Activated naive CD4-positive, alpha-beta T cell treated with anti-CD3 and anti-CD28 coated beads, Interleukin-2, amount 50 U/mL, for 72 hours (primary cell): ENCODE measurements around the gene PCSK2. TPM values are rescaled to one million over a fixed set of nuclear protein-coding genes. Genes with fewer than 3 reads are reported as not detected.
A peak's percentile ranks its signal among the peaks of the same experiment; 100 is the strongest.

Source experiments
- ATAC-seq, 2 donors: fragments of 150-1000 bp; cut with Tn5 transposase; 2 replicates each; pipeline ENCODE4 v1.10.0; 2021; ENCODE audit warnings: mild to moderate bottlenecking in 2 of 2, moderate library complexity in 2 of 2
- DNase-seq, 2 donors: peaks; one replicate each; pipeline ENCODE4 v3.0.0; 2021 to 2022; ENCODE audit warnings: low spot score in 2 of 2
- H3K27ac Mint-ChIP-seq, 2 donors: one replicate each; pipeline ENCODE4 v1.8.0; 2022; ENCODE audit warnings: mild to moderate bottlenecking in 2 of 2, mixed read lengths in 2 of 2
- H3K36me3 Mint-ChIP-seq, 2 donors: one replicate each; pipeline ENCODE4 v1.8.0; 2022; ENCODE audit warnings: mixed read lengths in 2 of 2
- H3K9me3 Mint-ChIP-seq, 2 donors: one replicate each; pipeline ENCODE4 v1.8.0; 2022; ENCODE audit warnings: mixed read lengths in 2 of 2
- total RNA-seq, 2 donors: library from RNA; stranded (reverse); gene quantifications; one replicate each; pipeline ENCODE4 v1.2.3, GENCODE V29; 2022

PCSK2 gene
- total RNA-seq, 2 donors from 2014 or later, result not detected

DNA sequence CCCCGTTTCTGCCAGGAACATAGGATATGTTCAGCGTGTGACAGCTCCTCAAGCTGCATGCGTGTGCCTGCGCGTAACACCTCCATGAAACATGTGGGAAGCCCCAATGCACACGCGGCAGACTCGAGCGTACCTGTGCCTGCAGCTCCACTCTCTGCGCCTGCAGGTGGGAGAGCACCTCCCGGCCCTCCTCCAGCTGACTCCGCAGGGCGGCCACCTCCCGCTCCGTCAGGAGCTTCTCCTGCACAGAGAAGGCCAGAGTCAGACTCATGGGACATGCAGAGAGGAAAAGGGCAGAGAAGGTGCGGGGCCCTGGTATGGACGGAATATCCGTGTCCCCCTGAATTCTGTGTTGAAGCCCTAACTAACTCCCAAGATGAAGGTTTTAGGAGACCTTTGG lies 281.9 kb downstream of the PCSK2 start:
- no peaks in the 10 kb centered on the region for H3K36me3 Mint-ChIP-seq
- DNase-seq (peak in 1 of 2 donors; percentile 42), ATAC-seq (no peak)
- no peaks in the 10 kb centered on the region for H3K9me3 Mint-ChIP-seq
- no peak overlapping the region for H3K27ac Mint-ChIP-seq

GRCh38 chr20:17510548-17510947 lies 283.7 kb downstream of the PCSK2 start:
- ATAC-seq (no peak), DNase-seq (peak in 1 of 2 donors; percentile 7)
- Mint-ChIP-seq H3K9me3 (no peaks in the 10 kb centered on the region), H3K27ac (no peak overlapping the region), H3K36me3 (no peaks in the 10 kb centered on the region)

GRCh38 chr20:17511401-17511800 lies 284.6 kb downstream of the PCSK2 start:
- DNase-seq (no peak), ATAC-seq (peak; percentile 32 to 44)
- no peaks in the 10 kb centered on the region for H3K9me3 Mint-ChIP-seq
- no peaks in the 10 kb centered on the region for H3K36me3 Mint-ChIP-seq
- H3K27ac Mint-ChIP-seq, result no peak overlapping the region

- H3K36me3 Mint-ChIP-seq, result no peaks in the 10 kb centered on the region
- ATAC-seq (no peak), DNase-seq (no peak)
- H3K27ac Mint-ChIP-seq, result no peak overlapping the region
- no peaks in the 10 kb centered on the region for H3K9me3 Mint-ChIP-seq
Measured at GRCh38 chr20:17513939-17514338, 287.1 kb downstream of the PCSK2 start.

DNA sequence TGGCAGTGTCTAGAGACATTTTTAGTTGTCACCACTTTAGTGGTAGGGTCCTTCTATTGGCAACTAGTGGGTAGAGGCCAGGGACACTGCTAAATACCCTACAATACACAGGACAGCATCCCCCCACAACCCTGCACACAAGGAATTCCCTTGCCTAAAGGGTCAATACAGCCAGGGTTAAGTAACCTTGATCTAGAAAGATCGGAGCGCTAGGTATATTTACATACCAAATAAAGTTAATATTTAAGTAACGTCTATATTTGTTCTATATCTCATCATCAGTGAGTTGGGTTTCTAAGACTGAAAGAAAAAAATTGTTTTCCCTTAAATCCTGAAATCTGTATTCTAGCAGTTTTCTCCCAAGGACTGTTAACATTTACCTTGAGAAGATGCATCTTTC lies 288.2 kb downstream of the PCSK2 start:
- Mint-ChIP-seq H3K36me3 (no peaks in the 10 kb centered on the region), H3K9me3 (no peaks in the 10 kb centered on the region), H3K27ac (no peak overlapping the region)
- ATAC-seq (no peak), DNase-seq (no peak)

DNA sequence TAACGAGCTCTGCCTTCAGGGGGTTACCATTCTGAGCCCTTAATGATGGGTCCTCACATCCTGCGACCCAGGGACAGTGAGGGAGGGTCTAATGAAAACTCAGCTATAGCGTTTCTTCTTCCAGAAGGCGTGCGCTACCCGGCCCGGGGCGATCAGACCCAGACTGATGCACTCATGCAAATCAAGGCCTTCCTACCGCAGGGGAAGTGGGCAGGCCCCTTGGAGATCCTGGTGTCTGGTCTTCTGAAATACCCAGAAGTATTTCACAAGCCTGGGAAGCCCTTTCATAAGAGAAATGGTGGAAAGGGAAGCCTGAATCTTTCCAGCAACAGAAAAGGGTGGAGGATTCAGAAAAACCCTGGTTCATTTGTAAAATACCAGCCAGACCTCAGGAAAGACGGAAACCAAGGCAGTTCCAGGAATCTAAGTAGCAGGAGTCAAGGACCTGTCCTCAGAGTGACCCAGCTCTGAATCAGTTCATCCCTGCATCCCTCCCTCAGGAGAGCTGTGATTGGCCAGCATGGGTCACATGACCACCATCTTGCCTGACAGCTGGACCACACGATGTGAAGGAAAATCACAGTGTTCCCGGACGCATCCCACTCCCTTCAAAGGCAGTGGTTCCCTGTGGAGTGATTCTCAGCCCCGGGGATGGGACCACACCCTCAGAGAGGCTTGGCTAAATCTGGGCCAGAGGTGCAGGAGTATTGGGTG lies 291.7 kb downstream of the PCSK2 start:
- no peak overlapping the region for H3K27ac Mint-ChIP-seq
- no peak for ATAC-seq

GRCh38 chr20:17519606-17520285 lies 292.9 kb downstream of the PCSK2 start:
- ATAC-seq (no peak), DNase-seq (no peak)
- H3K9me3 Mint-ChIP-seq, result no peaks in the 10 kb centered on the region
- H3K27ac Mint-ChIP-seq, result no peak overlapping the region
- no peaks in the 10 kb centered on the region for H3K36me3 Mint-ChIP-seq

More for the DNA sequence above, 291.7 kb downstream of the PCSK2 start:
- Mint-ChIP-seq H3K36me3 (no peaks in the 10 kb centered on the region), H3K9me3 (no peaks in the 10 kb centered on the region)
- no peak for DNase-seq

- no peaks in the 10 kb centered on the region for H3K36me3 Mint-ChIP-seq
- DNase-seq (no peak), ATAC-seq (no peak)
- H3K9me3 Mint-ChIP-seq, result no peaks in the 10 kb centered on the region
- H3K27ac Mint-ChIP-seq, result no peak overlapping the region
Measured at GRCh38 chr20:17520583-17520982, 293.7 kb downstream of the PCSK2 start.

GRCh38 chr20:17522528-17522927 lies 295.7 kb downstream of the PCSK2 start:
- no peaks in the 10 kb centered on the region for H3K36me3 Mint-ChIP-seq
- H3K27ac Mint-ChIP-seq, result no peak overlapping the region
- no peak for ATAC-seq
- no peak for DNase-seq
- H3K9me3 Mint-ChIP-seq, result no peaks in the 10 kb centered on the region

GRCh38 chr20:17523326-17523725 lies 296.5 kb downstream of the PCSK2 start:
- Mint-ChIP-seq H3K9me3 (no peaks in the 10 kb centered on the region), H3K36me3 (no peaks in the 10 kb centered on the region), H3K27ac (no peak overlapping the region)
- no peak for DNase-seq
- no peak for ATAC-seq

DNA sequence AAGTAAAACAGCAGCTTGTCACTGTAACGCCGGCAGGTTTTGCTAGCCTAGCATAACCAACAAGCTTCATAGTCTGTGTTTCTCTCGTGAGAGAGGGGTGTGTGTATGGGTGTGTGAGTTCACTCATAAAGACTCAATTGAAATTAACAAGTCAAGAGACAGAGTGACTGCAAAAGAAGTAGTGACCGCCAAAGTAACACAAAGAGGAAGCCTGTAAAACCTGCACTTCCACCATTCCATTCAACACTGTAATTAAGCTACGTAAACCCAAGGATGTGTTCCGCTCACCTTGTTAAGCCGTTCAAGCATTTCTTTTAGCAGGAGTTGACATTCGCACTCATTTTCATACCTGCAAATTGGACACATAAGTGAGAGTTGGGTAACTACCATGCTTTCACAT lies 297.7 kb downstream of the PCSK2 start:
- no peak for ATAC-seq

DNA sequence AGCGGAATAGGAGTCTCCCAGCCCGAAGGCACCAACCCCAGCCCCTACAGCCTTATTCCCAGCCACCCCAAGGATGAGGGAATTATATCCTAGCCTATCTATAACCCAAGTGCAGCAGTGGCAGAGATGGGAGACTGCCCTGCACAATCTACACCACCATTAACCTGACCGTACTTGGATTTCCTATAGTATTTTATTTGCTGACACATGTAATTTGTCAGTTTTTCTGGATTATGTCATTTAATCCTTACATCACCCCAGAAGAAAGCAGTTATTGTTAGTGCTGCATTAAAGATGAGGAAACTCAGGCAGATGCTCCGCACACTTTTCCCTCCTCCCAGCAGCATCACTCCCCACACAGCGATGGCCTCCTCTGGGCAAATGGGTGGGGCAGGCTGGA lies 298.3 kb downstream of the PCSK2 start:
- DNase-seq, result no peak
- no peak overlapping the region for H3K27ac Mint-ChIP-seq
- ATAC-seq, result no peak
- H3K36me3 Mint-ChIP-seq, result no peaks in the 10 kb centered on the region
- no peaks in the 10 kb centered on the region for H3K9me3 Mint-ChIP-seq

More for the DNA sequence above, 297.7 kb downstream of the PCSK2 start:
- no peaks in the 10 kb centered on the region for H3K36me3 Mint-ChIP-seq
- H3K27ac Mint-ChIP-seq, result no peak overlapping the region
- no peak for DNase-seq
- no peaks in the 10 kb centered on the region for H3K9me3 Mint-ChIP-seq

DNA sequence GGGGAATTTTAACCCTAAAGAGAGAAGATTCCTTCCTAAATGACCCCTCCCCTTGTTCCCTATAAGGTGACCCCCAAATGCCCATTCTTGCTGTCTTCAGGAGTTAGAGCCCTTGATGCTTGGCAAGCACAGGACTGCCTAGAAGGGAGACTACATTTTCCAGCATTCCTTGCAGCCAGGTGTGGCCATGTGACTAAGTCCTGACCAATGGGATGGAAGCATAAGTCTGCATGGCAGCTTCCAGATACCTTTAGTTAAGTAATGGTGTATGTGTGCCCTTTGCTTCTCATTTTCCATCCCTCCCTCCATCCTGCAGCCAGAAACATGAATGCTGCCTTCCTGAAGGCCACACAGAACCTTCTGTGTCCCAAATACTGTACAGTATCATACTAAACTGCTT lies 298.8 kb downstream of the PCSK2 start:
- Mint-ChIP-seq H3K9me3 (no peaks in the 10 kb centered on the region), H3K36me3 (no peaks in the 10 kb centered on the region), H3K27ac (no peak overlapping the region)
- DNase-seq (no peak), ATAC-seq (peak in 1 of 2 donors; percentile 77)

DNA sequence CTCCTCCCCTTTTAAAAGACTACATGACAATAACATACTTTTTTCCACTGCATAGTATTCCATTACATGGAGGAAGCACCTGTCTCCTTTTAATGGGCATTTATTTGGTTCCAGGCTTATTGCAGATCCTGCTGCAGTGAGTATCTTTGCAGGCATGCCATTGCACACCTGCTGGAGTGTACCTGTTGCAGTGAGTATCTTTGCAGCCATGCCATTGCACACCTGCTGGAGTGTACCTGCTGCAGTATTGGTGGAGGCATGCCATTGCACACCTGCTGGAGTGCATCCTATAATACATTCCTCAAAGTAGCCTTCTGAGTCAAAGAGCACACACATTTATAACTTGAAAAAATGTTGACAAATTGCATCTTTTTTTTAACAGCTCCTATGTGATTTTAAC lies 302.7 kb downstream of the PCSK2 start:
- H3K9me3 Mint-ChIP-seq, result no peaks in the 10 kb centered on the region
- DNase-seq (no peak), ATAC-seq (no peak)
- no peak overlapping the region for H3K27ac Mint-ChIP-seq
- no peaks in the 10 kb centered on the region for H3K36me3 Mint-ChIP-seq

- H3K9me3 Mint-ChIP-seq, result no peaks in the 10 kb centered on the region
- H3K27ac Mint-ChIP-seq, result no peak overlapping the region
- H3K36me3 Mint-ChIP-seq, result no peaks in the 10 kb centered on the region
- DNase-seq (no peak), ATAC-seq (no peak)
Measured at GRCh38 chr20:17530153-17530552, 303.3 kb downstream of the PCSK2 start.

- Mint-ChIP-seq H3K9me3 (no peaks in the 10 kb centered on the region), H3K27ac (no peak within 1 kb of the TSS), H3K36me3 (no peaks in the 10 kb centered on the region)
- DNase-seq (peak in 1 of 2 donors; percentile 43), ATAC-seq (peak; percentile 72 to 82)
Measured at GRCh38 chr20:17530716-17531664, 304.1 kb downstream of the PCSK2 start, which contains the start of gene BFSP1. Gene BFSP1 (minus strand): TSS chr20:17531379. CDS start chr20:17531329, 50 bp downstream.

DNA sequence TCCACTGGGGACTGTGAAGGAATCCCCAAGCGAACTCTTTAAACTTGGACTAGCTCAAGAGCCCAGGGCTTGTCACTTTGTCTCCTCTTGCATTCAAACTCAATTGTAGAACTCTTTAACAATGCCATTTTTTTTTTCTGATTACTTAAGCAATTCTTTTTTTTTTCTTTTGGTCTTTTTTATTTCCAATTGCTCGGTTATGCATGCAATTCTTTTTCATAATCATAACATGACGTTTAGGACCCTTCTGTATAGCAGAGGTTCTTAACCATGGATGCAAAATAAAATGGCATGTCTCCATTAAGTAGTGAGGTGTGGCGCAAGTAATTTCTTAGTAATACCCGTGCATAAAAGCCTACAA lies 304.8 kb downstream of the PCSK2 start:
- H3K36me3 Mint-ChIP-seq, result no peaks in the 10 kb centered on the region
- H3K27ac Mint-ChIP-seq, result no peak overlapping the region
- no peak for ATAC-seq
- H3K9me3 Mint-ChIP-seq, result no peaks in the 10 kb centered on the region
- no peak for DNase-seq
